H1 (cell line): Measurements from ENCODE around the gene TASOR2.

Experiments used
- ATF2 ChIP-seq: IDR thresholded peaks from 2 replicates; pipeline ENCODE4 v1.6.1; 2012; ENCODE audit warnings: low read length, inconsistent platforms
- CTCF ChIP-seq, 3 experiments: IDR thresholded peaks; 1 replicate in 2 of 3; 2 replicates in 1 of 3; pipeline versions ENCODE4 v1.5.1 to v1.6.1; 2011; ENCODE audit warnings: low read length in 3 of 3, mild to moderate bottlenecking in 3 of 3, inconsistent platforms in 2 of 3, low read depth in 1 of 3, moderate library complexity in 1 of 3; ENCODE audit not compliant: insufficient read depth in 1 of 3; ENCODE audit errors: control extremely low read depth in 1 of 3
- EP300 ChIP-seq, 2 experiments: IDR thresholded peaks; 1 replicate in 1 of 2; 2 replicates in 1 of 2; pipeline ENCODE4 v1.6.1; 2011 to 2012; ENCODE audit warnings: low read depth in 2 of 2, low read length in 2 of 2, mild to moderate bottlenecking in 2 of 2, borderline replicate concordance in 1 of 2, inconsistent platforms in 1 of 2, moderate library complexity in 1 of 2
- GABPA ChIP-seq: IDR thresholded peaks from 2 replicates; pipeline ENCODE4 v1.6.1; 2011; ENCODE audit warnings: mild to moderate bottlenecking, low read length, moderate library complexity, borderline replicate concordance; ENCODE audit not compliant: insufficient read depth
- MAFK ChIP-seq: IDR thresholded peaks from 2 replicates; pipeline ENCODE4 v1.6.1; 2012; ENCODE audit warnings: low read depth, mild to moderate bottlenecking, improper control_type of control experiment, low read length
- POLR2A ChIP-seq, 2 experiments: IDR thresholded peaks; 1 replicate in 1 of 2; 2 replicates in 1 of 2; pipeline ENCODE4 v1.6.1; 2011; ENCODE audit warnings: low read depth in 2 of 2, low read length in 2 of 2, mild to moderate bottlenecking in 2 of 2; ENCODE audit errors: control extremely low read depth in 1 of 2
- POLR2AphosphoS5 ChIP-seq: IDR thresholded peaks from 2 replicates; pipeline ENCODE4 v1.6.1; 2011; ENCODE audit warnings: low read depth, low read length
- RFX5 ChIP-seq: IDR thresholded peaks from 2 replicates; pipeline ENCODE4 v1.6.1; 2011; ENCODE audit warnings: low read depth, low read length, improper control_type of control experiment, borderline replicate concordance
- YY1 ChIP-seq: IDR thresholded peaks from 2 replicates; pipeline ENCODE4 v1.6.1; 2011; ENCODE audit warnings: low read depth, mild to moderate bottlenecking, low read length

- TF ChIP-seq POLR2A (IDR thresholded peaks at IDR 0.05; ENCODE audit: control extremely low read depth in 1 of 2, low read depth in 2 of 2, low read length in 2 of 2), result no peak
- no peak for TF ChIP-seq CTCF (IDR thresholded peaks at IDR 0.05; ENCODE audit: control extremely low read depth in 1 of 3, insufficient read depth in 1 of 3, low read depth in 1 of 3, low read length in 3 of 3)
- TF ChIP-seq ATF2, result no peak
- no peak for TF ChIP-seq GABPA
- no peak for TF ChIP-seq YY1
- no peak for TF ChIP-seq RFX5
- no peak for TF ChIP-seq POLR2AphosphoS5
- no peak for TF ChIP-seq MAFK
- TF ChIP-seq EP300 (IDR thresholded peaks at IDR 0.05; ENCODE audit: borderline replicate concordance in 1 of 2, low read depth in 2 of 2, low read length in 2 of 2), result no peak
Measured at GRCh38 chr10:5645944-5646617, 38.6 kb upstream of the TASOR2 start.
